Esophagus muscularis mucosa (tissue), 4 donors: ENCODE data around the gene DOCK1. TPM values are rescaled to one million over a fixed set of nuclear protein-coding genes. Genes with fewer than 3 reads are reported as not detected.

Experiments
- DNase-seq: peaks from one replicate; pipeline ENCODE4 v3.0.0-alpha.2; 2017; ENCODE audit errors: extremely low spot score
- H3K27ac ChIP-seq, 4 donors: fragments of 200-600 bp; sonication (generic); replicated peaks in 1 of 4; 1 replicate in 3 of 4; 2 replicates in 1 of 4; pipeline ENCODE4 v1.5.1; 2016 to 2019; ENCODE audit warnings: mild to moderate bottlenecking in 1 of 4
- H3K27me3 ChIP-seq, 4 donors: fragments of 200-600 bp; sonication (generic); one replicate each; pipeline versions ENCODE4 v1.5.1 to v1.6.0; 2016 to 2019
- H3K36me3 ChIP-seq, 4 donors: fragments of 200-600 bp; sonication (generic); one replicate each; pipeline ENCODE4 v1.5.1; 2016 to 2019
- H3K4me1 ChIP-seq, 4 donors: fragments of 200-600 bp; sonication (generic); one replicate each; pipeline ENCODE4 v1.5.1; 2016 to 2019
- H3K4me3 ChIP-seq, 4 donors: fragments of 200-600 bp; sonication (generic); 1 replicate in 2 of 4; 2 replicates in 2 of 4; pipeline ENCODE4 v1.5.1; 2016 to 2019; ENCODE audit warnings: mild to moderate bottlenecking in 4 of 4, moderate library complexity in 1 of 4
- H3K9me3 ChIP-seq, 4 donors: fragments of 200-600 bp; sonication (generic); 1 replicate in 3 of 4; 2 replicates in 1 of 4; pipeline ENCODE4 v1.5.1; 2016 to 2019
- EP300 ChIP-seq: sonication (generic); formaldehyde crosslinking; IDR thresholded peaks from one replicate; pipeline ENCODE4 v1.6.1; 2017; ENCODE audit warnings: antibody characterized with exemption
- POLR2A ChIP-seq: fragments of 450-650 bp; IDR thresholded peaks from one replicate; pipeline ENCODE4 v1.6.1; 2017; ENCODE audit warnings: antibody characterized with exemption, moderate library complexity, mild to moderate bottlenecking, low read depth
- POLR2AphosphoS5 ChIP-seq, 2 donors: sonication (generic); formaldehyde crosslinking; IDR thresholded peaks; one replicate each; pipeline ENCODE4 v1.6.1; 2017; ENCODE audit warnings: antibody characterized with exemption in 2 of 2
- WGBS: methylation state at CpG from one replicate; pipeline ENCODE4 v1.1.5; 2018; 5-methylcytosine and 5-hydroxymethylcytosine counted together
- intact Hi-C: fragments of 100-400 bp; cut with DNase I; formaldehyde crosslinking; loops from one replicate; pipeline ENCODE4 v1.15.1; 2023
- total RNA-seq, 4 donors: library from RNA; depleted of rRNA; stranded (reverse); fragments of >200 nt; gene quantifications; one replicate each; pipeline versions ENCODE4 v1.1.0 to v1.2.1, GENCODE V29; 2016
- TF ChIP-seq, protein P1 (sequence below), 3 experiments: fragments of 200-600 bp in 2 of 3; fragments of 450-650 bp in 1 of 3; sonication (generic) in 2 of 3; IDR thresholded peaks; one replicate each; pipeline ENCODE4 v1.5.1; 2017 to 2019; ENCODE audit warnings: antibody characterized with exemption in 3 of 3, mild to moderate bottlenecking in 2 of 3, moderate library complexity in 1 of 3

Gene DOCK1
- total RNA-seq, 4 donors from 2014 or later: 41.4 to 60.3 (median 55.3) TPM

DNA sequence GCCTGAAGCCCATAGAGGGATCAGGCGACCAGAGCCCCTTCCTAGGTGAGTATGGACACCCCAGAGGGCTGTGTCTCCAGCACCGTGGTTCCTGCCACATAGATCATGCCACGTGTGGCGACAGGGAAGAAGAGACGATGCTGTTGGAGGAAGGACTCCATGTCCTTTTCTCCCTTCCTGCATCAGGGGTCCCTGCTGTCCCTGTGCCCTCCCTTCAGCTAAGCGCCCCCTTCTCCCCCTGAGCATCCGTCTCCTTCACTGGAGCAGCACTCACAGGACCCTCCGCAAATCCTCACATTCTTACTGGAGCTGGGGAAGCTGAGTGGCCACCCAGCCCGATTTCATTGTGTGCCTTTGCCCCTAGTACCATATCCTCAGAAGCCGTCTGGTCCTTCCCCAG is 558.3 kb downstream of the DOCK1 start:
- intact Hi-C loops: no loop called here
- Histone ChIP-seq H3K9me3 (peaks cover 0 to 13% (median 6%) of the 10 kb centered on the region in 4 donors), H3K27me3 (peaks cover 0 to 6% (median 0%) of the 10 kb centered on the region in 4 donors), H3K36me3 (no peaks in the 10 kb centered on the region), H3K27ac (no peak overlapping the region), H3K4me3 (no peak overlapping the region), H3K4me1 (no peaks in the 10 kb centered on the region)
- 82% methylated on average over 8 of the region's 10 CpGs for WGBS
- DNase-seq: no peak
- TF ChIP-seq POLR2A (no peak), POLR2AphosphoS5 (IDR thresholded peaks at IDR 0.05) (no peak), EP300 (no peak)
- TF ChIP-seq, protein P1, sequence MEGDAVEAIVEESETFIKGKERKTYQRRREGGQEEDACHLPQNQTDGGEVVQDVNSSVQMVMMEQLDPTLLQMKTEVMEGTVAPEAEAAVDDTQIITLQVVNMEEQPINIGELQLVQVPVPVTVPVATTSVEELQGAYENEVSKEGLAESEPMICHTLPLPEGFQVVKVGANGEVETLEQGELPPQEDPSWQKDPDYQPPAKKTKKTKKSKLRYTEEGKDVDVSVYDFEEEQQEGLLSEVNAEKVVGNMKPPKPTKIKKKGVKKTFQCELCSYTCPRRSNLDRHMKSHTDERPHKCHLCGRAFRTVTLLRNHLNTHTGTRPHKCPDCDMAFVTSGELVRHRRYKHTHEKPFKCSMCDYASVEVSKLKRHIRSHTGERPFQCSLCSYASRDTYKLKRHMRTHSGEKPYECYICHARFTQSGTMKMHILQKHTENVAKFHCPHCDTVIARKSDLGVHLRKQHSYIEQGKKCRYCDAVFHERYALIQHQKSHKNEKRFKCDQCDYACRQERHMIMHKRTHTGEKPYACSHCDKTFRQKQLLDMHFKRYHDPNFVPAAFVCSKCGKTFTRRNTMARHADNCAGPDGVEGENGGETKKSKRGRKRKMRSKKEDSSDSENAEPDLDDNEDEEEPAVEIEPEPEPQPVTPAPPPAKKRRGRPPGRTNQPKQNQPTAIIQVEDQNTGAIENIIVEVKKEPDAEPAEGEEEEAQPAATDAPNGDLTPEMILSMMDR (IDR thresholded peaks at IDR 0.05): no peak

DNA sequence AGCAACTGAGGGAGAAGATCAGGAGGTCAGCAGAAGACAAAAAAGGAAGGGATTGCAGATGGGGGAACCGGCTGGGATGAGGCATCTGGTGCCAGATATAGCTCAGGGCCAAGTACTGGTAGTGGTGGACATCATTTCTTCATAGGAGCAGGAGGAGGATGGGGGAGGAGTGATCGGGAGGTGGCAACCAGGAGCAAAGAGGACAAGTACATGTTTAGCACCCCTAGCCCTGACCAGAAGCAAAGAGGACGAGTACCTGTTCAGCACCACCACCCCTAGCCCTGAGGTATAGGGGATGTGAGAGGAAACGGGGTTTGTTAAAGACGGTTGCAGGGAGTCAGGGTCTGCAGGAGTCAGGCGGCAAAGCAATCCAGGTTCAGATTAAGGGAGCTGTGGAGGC is 559.3 kb downstream of the DOCK1 start:
- no peak for TF ChIP-seq POLR2A
- 76% methylated on average over 6 of the region's 6 CpGs for WGBS

DNA sequence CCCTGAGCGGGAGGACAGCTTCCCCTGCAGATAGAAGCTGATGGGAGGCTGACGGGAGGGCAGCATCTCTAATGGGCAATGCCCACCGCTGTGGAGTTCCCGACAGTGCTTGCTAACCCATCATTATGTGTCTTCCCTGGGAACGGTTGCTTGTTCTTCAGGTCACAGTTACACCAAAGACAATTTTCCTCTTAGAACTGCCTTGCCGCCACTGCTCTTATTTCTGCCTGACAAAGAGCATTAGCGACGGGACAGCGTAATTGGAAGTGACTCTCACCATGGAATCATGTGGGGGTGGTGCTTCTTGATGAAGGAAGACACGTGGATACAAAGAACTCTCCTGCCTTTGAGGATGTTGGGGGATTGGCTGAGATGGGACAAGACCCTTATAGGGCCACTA is 562.6 kb downstream of the DOCK1 start:
- no peaks in the 10 kb centered on the region for H3K4me1 ChIP-seq
- no peak overlapping the region for H3K27ac ChIP-seq
- peaks cover 0 to 10% (median 0%) of the 10 kb centered on the region in 4 donors for H3K27me3 ChIP-seq
- intact Hi-C loops: no loop called here
- 85% methylated on average over 10 of the region's 10 CpGs for WGBS
- H3K9me3 ChIP-seq: no peaks in the 10 kb centered on the region
- H3K36me3 ChIP-seq: no peaks in the 10 kb centered on the region
- H3K4me3 ChIP-seq: no peak overlapping the region
- DNase-seq: no peak
- TF ChIP-seq EP300: no peak
- TF ChIP-seq, protein P1 (IDR thresholded peaks at IDR 0.05): no peak
- no peak for TF ChIP-seq POLR2A
- TF ChIP-seq POLR2AphosphoS5 (IDR thresholded peaks at IDR 0.05): no peak

More for the DNA sequence above, 559.3 kb downstream of the DOCK1 start:
- H3K9me3 ChIP-seq: peaks cover 0 to 7% (median 6%) of the 10 kb centered on the region in 4 donors
- peaks cover 0 to 10% (median 0%) of the 10 kb centered on the region in 4 donors for H3K27me3 ChIP-seq
- no peak for DNase-seq
- H3K4me1 ChIP-seq: no peaks in the 10 kb centered on the region
- intact Hi-C loops: no loop called here
- no peaks in the 10 kb centered on the region for H3K36me3 ChIP-seq
- no peak overlapping the region for H3K4me3 ChIP-seq
- no peak overlapping the region for H3K27ac ChIP-seq

DNA sequence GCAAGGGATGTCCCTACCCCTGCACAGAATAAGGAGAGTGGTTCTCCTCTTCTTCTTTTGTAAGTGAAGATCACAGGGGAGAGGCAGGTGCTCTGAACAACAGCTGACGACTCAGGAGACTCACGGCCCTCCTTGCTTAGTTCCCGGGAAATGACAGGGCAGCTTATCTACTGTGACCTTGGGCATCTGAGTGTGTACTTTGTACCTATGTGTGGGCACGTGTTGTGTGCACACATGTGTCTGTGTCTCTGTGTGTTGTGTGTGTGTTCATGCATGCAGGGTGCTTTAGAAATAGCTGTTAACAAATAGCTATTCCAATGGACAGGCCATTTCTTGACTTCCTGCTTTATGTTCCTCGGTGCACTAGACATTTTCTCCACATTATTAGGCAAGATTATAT is 563.4 kb downstream of the DOCK1 start:
- Histone ChIP-seq H3K27ac (no peak overlapping the region), H3K4me1 (no peaks in the 10 kb centered on the region), H3K27me3 (peaks cover 0 to 10% (median 0%) of the 10 kb centered on the region in 4 donors), H3K36me3 (no peaks in the 10 kb centered on the region), H3K9me3 (no peaks in the 10 kb centered on the region), H3K4me3 (no peak overlapping the region)
- DNase-seq: no peak
- intact Hi-C loops: no loop called here
- TF ChIP-seq POLR2A (no peak), EP300 (no peak), POLR2AphosphoS5 (IDR thresholded peaks at IDR 0.05) (no peak)
- TF ChIP-seq, protein P1 (IDR thresholded peaks at IDR 0.05): no peak
- WGBS: 66% methylated on average over 5 of the region's 5 CpGs

DNA sequence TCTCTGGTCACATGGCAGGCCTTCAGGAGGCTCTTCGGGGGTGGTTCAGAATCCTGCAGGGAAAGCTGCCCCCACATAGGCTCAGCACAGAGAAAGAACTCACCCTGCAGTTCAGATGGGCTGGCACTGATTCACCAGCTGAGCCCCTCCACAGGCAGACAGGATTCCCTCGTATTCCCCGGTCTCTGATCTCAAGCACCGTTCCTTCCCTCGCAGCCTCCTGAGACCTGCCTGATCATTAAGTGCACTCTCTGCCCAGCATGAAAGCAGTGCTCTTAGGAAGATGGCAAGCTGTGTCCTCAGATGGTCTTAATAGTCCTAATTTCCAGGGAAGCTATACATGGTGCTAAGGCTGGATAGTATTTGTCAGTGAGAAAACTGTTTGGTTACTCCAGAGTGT is 565.7 kb downstream of the DOCK1 start:
- intact Hi-C loops: no loop called here
- WGBS: 85% methylated on average over 5 of the region's 5 CpGs
- TF ChIP-seq POLR2A (no peak), POLR2AphosphoS5 (IDR thresholded peaks at IDR 0.05) (no peak), EP300 (no peak)
- TF ChIP-seq, protein P1 (IDR thresholded peaks at IDR 0.05): no peak
- H3K4me3 ChIP-seq: no peak overlapping the region
- H3K27ac ChIP-seq: no peak overlapping the region
- no peaks in the 10 kb centered on the region for H3K36me3 ChIP-seq
- H3K27me3 ChIP-seq: peaks cover 0 to 10% (median 0%) of the 10 kb centered on the region in 4 donors
- DNase-seq: peak; percentile 64
- no peaks in the 10 kb centered on the region for H3K4me1 ChIP-seq
- H3K9me3 ChIP-seq: no peaks in the 10 kb centered on the region
